NB4 (cell line): ENCODE results near the gene DDX46.
A peak's percentile ranks its signal among the peaks of the same experiment; 100 is the strongest.
"Not testable (repeated sequence)": the region's sequence is repeated elsewhere in the genome, so short reads cannot be mapped to it uniquely, and the experiment has no call there.

ENCODE experiments used
- DNase-seq: peaks from one replicate; pipeline ENCODE4 v3.0.0; 2010; ENCODE audit warnings: low read depth
- H3K4me3 ChIP-seq: one replicate; pipeline ENCODE4 v1.5.1; 2011; ENCODE audit warnings: mild to moderate bottlenecking, low read depth, low read length, moderate library complexity
- MYC ChIP-seq: IDR thresholded peaks from 2 replicates; pipeline ENCODE4 v1.6.1; 2011; ENCODE audit warnings: low read depth, low read length
- POLR2A ChIP-seq: IDR thresholded peaks from 2 replicates; pipeline ENCODE4 v1.6.1; 2011; ENCODE audit warnings: mild to moderate bottlenecking; ENCODE audit not compliant: insufficient read length; ENCODE audit errors: extremely low read depth
- TF ChIP-seq, protein P1 (sequence below): IDR thresholded peaks from one replicate; pipeline ENCODE4 v1.5.1; 2012; ENCODE audit warnings: low read depth, low read length
- TF ChIP-seq, protein P2 (sequence below): IDR thresholded peaks from 2 replicates; pipeline ENCODE4 v1.6.1; 2011; ENCODE audit warnings: low read depth, low read length

DDX46 gene

DNA sequence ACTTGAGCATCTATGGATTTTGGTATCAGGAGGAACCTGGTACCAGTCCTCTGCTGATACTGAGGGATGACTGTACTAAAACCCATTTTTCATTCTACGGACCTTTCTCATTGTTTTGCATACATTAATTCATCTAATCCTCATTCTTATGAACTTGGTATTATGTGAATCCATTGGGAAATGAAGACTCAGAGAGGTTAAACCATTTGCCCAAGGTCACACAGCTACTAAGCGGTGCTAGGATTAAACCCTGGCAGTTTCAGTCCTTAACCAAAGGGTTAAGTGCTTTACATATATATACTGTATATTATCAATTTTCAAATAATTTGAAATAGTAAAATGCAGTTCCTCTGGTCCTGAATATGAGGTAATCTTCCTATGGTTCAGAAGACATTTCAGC is 16.4 kb upstream of the DDX46 start:
- DNase-seq, result no peak
- no peak overlapping the region for H3K4me3 ChIP-seq

DNA sequence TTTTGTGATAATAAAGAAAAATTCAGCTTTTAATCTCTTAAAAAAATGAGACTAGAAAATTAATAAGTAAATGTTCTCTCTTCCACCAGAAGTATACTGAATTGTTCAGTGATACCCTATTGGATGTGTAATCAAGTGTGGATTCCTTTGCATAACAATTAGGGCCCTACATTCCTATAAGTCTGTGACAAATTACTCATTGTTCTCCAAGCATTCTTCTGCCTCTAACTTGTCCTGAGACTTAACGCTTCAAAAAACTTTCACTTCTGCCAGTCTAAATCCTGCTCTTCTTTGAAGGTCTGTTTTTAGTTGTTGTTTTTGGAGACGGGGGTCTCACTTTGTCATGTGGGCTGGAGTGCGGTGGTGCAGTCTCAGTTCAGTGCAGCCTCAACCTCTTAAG is 9.2 kb upstream of the DDX46 start:
- no peak for DNase-seq
- TF ChIP-seq POLR2A (no peak), MYC (no peak)
- TF ChIP-seq, protein P1, sequence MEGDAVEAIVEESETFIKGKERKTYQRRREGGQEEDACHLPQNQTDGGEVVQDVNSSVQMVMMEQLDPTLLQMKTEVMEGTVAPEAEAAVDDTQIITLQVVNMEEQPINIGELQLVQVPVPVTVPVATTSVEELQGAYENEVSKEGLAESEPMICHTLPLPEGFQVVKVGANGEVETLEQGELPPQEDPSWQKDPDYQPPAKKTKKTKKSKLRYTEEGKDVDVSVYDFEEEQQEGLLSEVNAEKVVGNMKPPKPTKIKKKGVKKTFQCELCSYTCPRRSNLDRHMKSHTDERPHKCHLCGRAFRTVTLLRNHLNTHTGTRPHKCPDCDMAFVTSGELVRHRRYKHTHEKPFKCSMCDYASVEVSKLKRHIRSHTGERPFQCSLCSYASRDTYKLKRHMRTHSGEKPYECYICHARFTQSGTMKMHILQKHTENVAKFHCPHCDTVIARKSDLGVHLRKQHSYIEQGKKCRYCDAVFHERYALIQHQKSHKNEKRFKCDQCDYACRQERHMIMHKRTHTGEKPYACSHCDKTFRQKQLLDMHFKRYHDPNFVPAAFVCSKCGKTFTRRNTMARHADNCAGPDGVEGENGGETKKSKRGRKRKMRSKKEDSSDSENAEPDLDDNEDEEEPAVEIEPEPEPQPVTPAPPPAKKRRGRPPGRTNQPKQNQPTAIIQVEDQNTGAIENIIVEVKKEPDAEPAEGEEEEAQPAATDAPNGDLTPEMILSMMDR, result no peak
- TF ChIP-seq, protein P2, sequence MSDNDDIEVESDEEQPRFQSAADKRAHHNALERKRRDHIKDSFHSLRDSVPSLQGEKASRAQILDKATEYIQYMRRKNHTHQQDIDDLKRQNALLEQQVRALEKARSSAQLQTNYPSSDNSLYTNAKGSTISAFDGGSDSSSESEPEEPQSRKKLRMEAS, result no peak
- H3K4me3 ChIP-seq, result no peak overlapping the region

More for the DNA sequence above, 16.4 kb upstream of the DDX46 start:
- TF ChIP-seq, protein P1, result no peak
- TF ChIP-seq POLR2A, result no peak
- no peak for TF ChIP-seq MYC

DNA sequence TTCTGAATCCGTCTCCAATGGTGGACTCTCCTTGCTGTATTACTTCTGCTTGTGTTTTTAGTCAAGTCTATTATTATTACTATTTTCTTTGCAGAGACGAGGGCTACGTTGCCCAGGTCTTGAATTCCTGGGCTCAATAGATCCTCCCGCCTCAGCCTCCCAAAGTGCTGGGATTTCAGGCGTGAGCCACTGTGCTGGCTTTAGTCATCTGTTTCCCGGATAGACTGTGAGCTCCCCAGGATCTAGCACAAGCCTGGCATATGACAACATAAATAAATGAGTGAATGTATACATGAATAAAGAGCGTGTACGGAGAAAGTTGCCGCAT is 439 bp upstream of the DDX46 start:
- DNase-seq, result no peak
- TF ChIP-seq POLR2A (no peak), MYC (no peak)
- TF ChIP-seq, protein P2, result no peak
- TF ChIP-seq, protein P1, result no peak
- H3K4me3 ChIP-seq, result peak overlapping the region; percentile 50

DNA sequence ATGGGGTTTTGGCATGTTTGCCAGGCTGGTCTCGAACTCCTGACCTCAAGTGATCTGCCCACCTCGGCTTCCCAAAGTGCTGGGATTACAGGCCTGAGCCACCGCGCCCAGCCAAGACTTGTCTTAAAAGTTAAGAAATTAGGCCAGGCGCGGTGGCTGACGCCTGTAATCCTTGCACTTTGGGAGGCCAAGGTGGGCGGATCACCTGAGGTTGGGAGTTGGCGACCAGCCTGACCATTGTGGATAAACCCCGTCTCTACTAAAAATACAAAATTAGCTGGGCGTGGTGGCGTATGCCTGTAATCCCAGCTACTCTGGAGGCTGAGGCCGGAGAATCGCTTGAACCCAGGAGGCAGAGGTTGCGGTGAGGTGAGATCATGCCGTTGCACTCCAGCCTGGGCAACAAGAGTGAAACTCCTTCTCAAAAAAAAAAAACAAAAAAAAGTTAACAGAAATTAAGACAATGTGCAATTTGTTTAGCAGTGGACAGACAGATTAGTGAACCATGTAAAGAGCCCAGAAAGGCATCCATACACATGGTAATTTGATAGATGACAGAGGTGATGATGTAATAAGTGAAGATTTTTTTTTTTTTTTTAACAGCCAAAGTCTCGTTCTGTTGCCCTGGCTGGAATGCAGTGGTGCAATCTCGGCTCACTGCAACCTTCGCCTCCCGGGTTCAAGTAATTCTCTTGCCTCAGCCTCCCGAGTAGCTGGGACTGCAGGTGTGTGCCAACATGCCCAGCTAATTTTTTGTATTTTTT is 9.1 kb downstream of the DDX46 start:
- H3K4me3 ChIP-seq, DNase-seq: not testable (repeated sequence)

DNA sequence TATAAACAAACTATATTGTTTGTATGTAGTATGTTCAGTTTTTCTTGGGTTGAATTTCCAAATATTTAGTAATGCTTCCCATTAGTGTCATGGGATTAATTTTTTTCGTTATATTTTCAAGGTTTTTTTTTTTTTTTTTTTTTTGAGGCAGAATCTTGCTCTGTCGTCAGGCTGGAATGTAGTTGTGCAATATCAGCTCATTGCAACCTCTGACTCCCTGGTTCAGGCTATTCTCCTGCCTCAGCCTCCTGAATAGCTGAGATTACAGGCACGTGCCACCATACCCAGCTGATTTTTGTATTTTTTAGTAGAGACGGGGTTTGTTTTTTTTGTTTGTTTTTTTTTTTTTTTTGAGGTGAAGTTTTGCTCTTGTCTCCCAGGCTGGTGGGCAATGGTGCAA is 10.6 kb downstream of the DDX46 start:
- TF ChIP-seq, protein P1, result no peak
- TF ChIP-seq MYC (no peak), POLR2A (no peak)
- peak; percentile 18 for DNase-seq
- H3K4me3 ChIP-seq, result no peak overlapping the region

DNA sequence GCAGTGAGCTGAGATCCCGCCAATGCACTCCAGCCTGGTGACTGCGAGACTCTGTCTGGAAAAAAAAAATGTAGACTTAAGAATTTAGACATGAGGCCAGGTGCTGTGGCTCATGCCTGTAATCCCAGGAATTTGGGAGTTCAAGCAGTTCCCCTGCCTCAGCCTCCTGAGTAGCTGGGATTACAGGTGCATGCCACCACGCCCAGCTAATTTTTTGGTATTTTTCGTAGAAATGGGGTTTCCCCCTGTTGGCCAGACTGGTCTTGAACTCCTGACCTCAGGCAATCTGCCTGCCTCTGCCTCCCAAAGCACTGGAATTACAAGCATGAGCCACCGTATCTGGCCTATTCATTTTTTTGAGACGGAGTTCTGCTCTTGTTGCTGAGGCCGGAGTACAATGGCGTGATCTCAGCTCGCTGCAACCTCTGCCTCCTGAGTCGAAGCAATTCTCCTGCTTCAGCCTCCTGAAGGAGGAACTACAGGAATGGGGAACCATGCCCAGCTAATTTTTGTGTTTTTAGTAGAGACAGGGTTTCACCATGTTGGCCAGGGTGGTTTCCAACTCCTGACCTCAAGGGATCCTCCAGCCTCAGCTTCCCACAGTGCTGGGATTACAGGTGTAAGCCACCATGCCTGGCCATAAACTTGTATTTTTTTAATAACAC is 14.0 kb downstream of the DDX46 start:
- TF ChIP-seq POLR2A (no peak), MYC (no peak)
- TF ChIP-seq, protein P2, result no peak
- TF ChIP-seq, protein P1, result no peak

More for the DNA sequence above, 14.0 kb downstream of the DDX46 start:
- H3K4me3 ChIP-seq, result no peak overlapping the region
- DNase-seq, result no peak
